ENCODE results near the gene OAS2. TPM values are rescaled to one million over a fixed set of nuclear protein-coding genes. Genes with fewer than 3 reads are reported as not detected.

The OAS2 gene
- total and polyA plus RNA-seq, 10 of the 15 experiments (the other 5 are each of a cell fraction or from before 2014, with no cell fraction given): 32.4 to 290 (median 90.2) TPM

GRCh38 chr12:112985642-112986290 is 7.4 kb downstream of the OAS2 start (continued):
- TF ChIP-seq PRDM15 (CRISPR knock-in tag; IDR thresholded peaks at IDR 0.05): no peak
- TF ChIP-seq FOXM1 (IDR thresholded peaks at IDR 0.05; ENCODE audit: low read depth, low read length): no peak

- H2AFZ ChIP-seq (ENCODE audit: control insufficient read depth, low read depth, low read length): no peak overlapping the region
- in situ Hi-C loops (cut with MboI) (no loop called here), intact Hi-C loops (cut with micrococcal nuclease; ENCODE audit: unreplicated experiment) (no loop called here)
- peaks cover 17% of the 10 kb centered on the region for H3K4me1 ChIP-seq (ENCODE audit: control insufficient read depth, insufficient read depth, low read length)
- ChIA-PET SMC1A (ENCODE audit: uncharacterized antibody, unreplicated experiment) (no interaction called here), CTCF (interaction anchor here (1.2 kb wide), 1 partner anchor 86 kb away, joined by 3 read pairs; no protein-coding TSS in a partner anchor), RAD21 (ENCODE audit: unreplicated experiment) (no interaction called here), POLR2A (no interaction called here)
- peaks cover 70% of the 10 kb centered on the region for H3K79me2 ChIP-seq (ENCODE audit: control insufficient read depth, insufficient read depth, low read length)
- H4K20me1 ChIP-seq (ENCODE audit: control insufficient read depth, insufficient read depth): no peaks in the 10 kb centered on the region; the same call in 1 of the 2 replicates
- H3K27me3 ChIP-seq (replicated peaks in 1 of 2; ENCODE audit: control insufficient read depth in 2 of 2, insufficient read depth in 2 of 2, low read length in 1 of 2): no peaks in the 10 kb centered on the region
- no peak for FAIRE-seq
- H3K4me3 ChIP-seq: no peak overlapping the region
- WGBS (ENCODE audit: insufficient coverage, insufficient replicate concordance, low lambda C conversion rate, missing lambda C conversion rate): 98% methylated on average over 7 of the region's 7 CpGs
- H3K9ac ChIP-seq (ENCODE audit: control insufficient read depth, insufficient read depth, low read length): no peak overlapping the region
- peaks cover 44% of the 10 kb centered on the region for H3K9me3 ChIP-seq (replicated peaks; ENCODE audit: control insufficient read depth, insufficient read depth, low read length)
- no peak for ATAC-seq
- H3K36me3 ChIP-seq (ENCODE audit: control insufficient read depth in 2 of 2, insufficient read depth in 2 of 2, low read length in 1 of 2): peaks cover 18 to 55% of the 10 kb centered on the region in 2 experiments
- no peak overlapping the region for H3K27ac ChIP-seq (ENCODE audit: control insufficient read depth, insufficient read depth)
- DNase-seq (ENCODE audit: low read depth, low spot score): no peak
- H3K4me2 ChIP-seq (ENCODE audit: control insufficient read depth, insufficient read depth): no peak overlapping the region
- BruUV-seq (replicated peaks): no TSS peak
- TF ChIP-seq KAT2A (conservative IDR thresholded peaks at IDR 0.05; ENCODE audit: control insufficient read depth, low read depth, low read length) (no peak), SIN3A (IDR thresholded peaks at IDR 0.05; ENCODE audit: low read depth, low read length) (no peak), DPF2 (IDR thresholded peaks at IDR 0.05) (no peak), CBFB (IDR thresholded peaks at IDR 0.05; ENCODE audit: low read depth) (no peak), NRF1 (conservative IDR thresholded peaks at IDR 0.05; ENCODE audit: low read depth, low read length) (no peak), HCFC1 (IDR thresholded peaks at IDR 0.05; ENCODE audit: low read length) (no peak), IRF4 (IDR thresholded peaks at IDR 0.05; ENCODE audit: low read depth, low read length) (no peak), RAD51 (IDR thresholded peaks at IDR 0.05) (no peak), ZNF274 (IDR thresholded peaks at IDR 0.05; ENCODE audit: insufficient read depth, insufficient read length) (no peak), SIX5 (IDR thresholded peaks at IDR 0.05; ENCODE audit: low read depth, low read length, severe bottlenecking) (no peak), RFX5 (IDR thresholded peaks at IDR 0.05; ENCODE audit: low read depth, low read length) (no peak), ZBTB4 (CRISPR knock-in tag; IDR thresholded peaks at IDR 0.05) (no peak)
Measured at GRCh38 chr12:112986291-112986800, 8.0 kb downstream of the OAS2 start.
